Left colon (tissue), 2 donors: ENCODE data around the gene C12orf42. TPM values are rescaled to one million over a fixed set of nuclear protein-coding genes. Genes with fewer than 3 reads are reported as not detected.

Experiments
- ATAC-seq: fragments of 200-7000 bp; cut with Tn5 transposase; one replicate; pipeline ENCODE4 v1.9.1; 2020; ENCODE audit warnings: mild to moderate bottlenecking, moderate library complexity
- DNase-seq, 2 donors: peaks; one replicate each; pipeline ENCODE4 v3.0.0-alpha.2; 2020
- intact Hi-C, 2 donors: fragments of 100-400 bp; cut with DNase I in 1 of 2; cut with micrococcal nuclease in 1 of 2; formaldehyde crosslinking; loops; one replicate each; pipeline versions ENCODE4 v1.11.2 to v1.14.0; 2022; cut with DNase I, micrococcal nuclease
- total RNA-seq, 2 donors: library from RNA; stranded (reverse); fragmentation: NEBNext Ultra II Directional; extraction: Animal tissue kit (Norgen Biotek cat#: 25700); gene quantifications; one replicate each; pipeline ENCODE4 v1.2.1, GENCODE V29; 2021
- donor health status: DM: no; HTN: no; CAD: no.
- donor health status: DM: yes; HTN: yes; CAD: no.

The C12orf42 gene
- total RNA-seq, 2 donors from 2014 or later, result not detected

DNA sequence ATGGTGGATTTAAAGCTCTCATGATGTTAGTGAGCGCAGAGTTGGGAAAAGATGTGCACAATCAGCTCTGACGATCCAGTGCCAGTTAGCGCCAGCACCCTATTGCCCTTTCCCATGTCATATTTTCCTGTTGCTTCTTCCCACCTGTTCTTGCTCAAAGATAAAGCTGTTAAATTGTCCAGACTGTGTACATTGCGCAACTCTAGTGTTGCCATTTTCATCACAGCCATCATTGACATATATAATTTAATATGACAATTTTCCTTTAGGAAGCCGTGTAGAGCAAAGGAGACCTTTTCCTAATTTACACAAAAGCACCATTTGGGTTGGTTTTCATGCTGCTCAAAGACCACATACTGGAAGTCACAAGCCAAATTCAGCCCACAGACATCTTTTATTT, 5.7 kb upstream of the C12orf42 start:
- intact Hi-C loops, result no loop called here
- no peak for DNase-seq
- no peak for ATAC-seq

DNA sequence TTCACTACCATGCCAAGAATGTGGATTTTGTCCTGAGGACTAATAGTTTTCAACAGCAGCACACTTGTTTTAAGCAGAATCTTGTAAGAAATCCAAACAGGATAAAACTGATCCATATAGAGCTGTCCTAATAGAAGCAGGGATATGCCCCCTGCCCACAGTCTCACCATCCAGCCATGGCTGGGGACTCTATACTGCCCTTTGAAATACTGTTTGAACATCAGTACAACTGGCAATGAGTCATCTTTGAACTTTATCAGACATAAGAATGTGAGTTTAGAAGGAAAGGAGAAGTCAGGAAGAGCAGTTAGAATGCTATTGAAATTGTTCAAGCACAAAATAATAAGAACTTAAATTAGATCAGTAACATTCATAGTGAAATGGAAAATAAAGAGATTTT, 3.8 kb upstream of the C12orf42 start:
- intact Hi-C loops, result no loop called here
- no peak for ATAC-seq

DNA sequence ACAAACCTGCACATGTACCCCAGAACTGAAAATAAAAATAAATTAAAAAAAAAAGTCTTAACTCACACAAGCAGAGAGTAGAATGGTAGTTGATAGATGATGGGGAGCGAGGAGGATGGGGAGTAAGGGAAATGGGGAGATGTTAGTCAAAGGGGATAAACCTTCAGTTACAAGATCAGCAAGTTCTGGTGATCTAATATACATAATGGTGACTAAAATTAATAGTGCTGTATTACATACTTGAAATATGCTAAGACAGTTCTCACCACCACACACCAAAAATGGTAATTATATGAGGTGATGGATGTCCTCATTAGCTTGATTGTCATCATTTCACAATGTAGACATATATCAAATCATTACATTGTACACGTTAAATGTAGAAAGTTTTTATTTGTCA, 3.2 kb upstream of the C12orf42 start:
- intact Hi-C loops, result no loop called here
- ATAC-seq, result no peak
- no peak for DNase-seq

More for the DNA sequence above, 3.8 kb upstream of the C12orf42 start:
- DNase-seq, result no peak

DNA sequence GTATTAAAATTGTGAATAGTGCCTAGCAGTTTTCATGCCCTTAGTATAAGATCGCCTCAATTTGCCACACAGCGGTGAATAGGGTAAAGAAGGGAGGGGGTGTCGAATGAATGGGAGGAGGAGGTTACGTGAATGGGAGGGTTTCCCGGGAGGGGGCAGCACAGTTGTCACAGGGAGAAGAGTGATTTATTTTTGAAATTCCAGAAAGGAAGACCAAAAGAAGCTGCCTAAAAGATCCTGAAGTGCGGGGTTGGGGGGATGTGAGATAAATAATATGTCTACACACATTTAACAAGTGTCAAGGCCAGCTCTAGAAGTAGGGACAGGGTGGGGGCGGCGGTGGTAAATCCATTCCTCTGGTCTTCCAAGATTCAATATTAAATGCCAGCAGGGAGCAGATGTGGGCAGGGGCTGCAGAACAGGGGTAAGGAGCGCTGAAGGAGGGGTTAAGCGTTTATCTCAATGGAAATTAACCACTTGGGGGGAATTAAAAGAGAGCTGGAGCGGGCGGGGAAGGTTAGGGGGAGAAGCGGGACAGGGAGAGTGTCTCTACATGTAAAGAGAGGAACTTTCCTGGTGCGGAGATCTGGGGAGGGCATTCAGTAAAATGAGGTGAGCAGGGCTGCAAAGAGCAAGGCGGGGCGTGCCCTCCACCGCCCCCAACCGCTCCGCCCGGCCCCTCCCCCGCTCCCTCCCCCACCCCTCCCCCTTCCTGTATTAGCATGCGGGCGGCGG, 867 bp downstream of the C12orf42 start:
- DNase-seq, result no peak
- intact Hi-C loops, result no loop called here
- ATAC-seq, result no peak

DNA sequence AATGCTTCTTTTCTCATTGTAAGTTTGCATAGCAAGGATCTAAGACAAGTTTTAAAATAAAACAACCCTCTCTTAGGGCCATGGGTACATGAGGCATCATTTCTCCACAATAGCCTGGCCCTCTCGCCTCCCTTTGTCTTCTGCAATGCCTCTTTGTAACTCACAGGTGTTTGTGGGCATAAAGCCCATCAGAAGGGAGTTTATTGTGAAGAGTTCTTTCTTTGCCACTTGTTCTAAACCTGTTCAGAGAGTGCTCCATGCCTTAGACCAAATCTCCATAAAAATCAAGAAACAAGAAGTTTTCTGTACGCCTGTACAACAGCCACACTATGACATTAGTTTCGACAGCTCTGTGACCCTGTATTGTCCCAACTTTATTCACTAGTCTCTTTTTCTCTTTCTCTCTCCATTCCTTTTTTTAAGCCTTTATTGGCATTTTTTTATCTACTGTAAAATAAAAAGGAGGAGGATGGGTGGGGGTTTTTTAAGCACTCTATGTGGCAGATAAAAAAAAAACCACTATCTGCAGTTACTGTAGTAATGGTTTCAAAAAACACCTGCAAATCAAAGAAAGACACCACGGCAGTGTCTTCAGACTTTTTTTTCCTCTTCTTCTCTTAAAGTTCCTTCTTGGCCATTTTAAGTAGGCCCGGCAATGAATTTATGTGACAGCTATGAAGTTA, 1.6 kb downstream of the C12orf42 start:
- intact Hi-C loops, result no loop called here
- DNase-seq (no peak), ATAC-seq (no peak)

DNA sequence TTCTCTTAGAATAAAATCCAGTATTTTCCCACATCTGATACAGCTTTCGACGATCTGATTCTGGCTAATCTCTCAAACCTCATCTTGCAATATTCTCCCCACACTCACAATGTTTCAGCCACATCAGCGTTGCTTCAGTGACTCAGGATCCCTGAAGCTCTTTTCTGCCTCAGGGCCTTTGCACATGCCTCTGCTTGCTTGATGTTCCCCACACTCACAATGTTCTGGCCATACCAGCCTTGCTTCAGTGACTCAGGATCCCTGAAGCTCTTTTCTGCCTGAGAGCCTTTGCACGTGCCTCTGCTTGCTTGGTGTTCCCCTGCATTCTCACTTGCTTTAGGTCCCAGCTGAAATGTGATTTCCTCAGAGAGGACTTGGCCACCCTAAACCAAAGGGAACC, 2.6 kb downstream of the C12orf42 start:
- intact Hi-C loops, result no loop called here
- ATAC-seq (no peak), DNase-seq (no peak)

DNA sequence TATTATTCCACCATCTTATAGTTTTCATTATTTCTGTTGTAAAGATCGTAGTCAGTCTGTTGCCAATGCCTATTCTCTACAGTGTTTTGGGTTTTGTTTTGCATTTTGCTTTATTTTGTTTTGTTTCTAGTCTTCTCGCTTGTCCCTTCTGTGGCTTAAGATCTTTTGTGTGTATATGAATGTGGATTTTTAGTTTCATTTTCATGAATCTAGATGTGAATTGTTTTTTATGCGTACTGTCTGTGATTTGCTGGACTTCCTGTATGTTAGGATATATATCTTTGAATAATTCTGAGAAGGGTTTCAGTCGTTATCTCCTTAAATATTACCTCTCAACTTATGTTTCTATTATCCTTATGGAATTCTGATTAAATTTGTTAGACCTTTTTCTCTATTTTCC, 13.4 kb downstream of the C12orf42 start:
- intact Hi-C loops, result no loop called here

DNA sequence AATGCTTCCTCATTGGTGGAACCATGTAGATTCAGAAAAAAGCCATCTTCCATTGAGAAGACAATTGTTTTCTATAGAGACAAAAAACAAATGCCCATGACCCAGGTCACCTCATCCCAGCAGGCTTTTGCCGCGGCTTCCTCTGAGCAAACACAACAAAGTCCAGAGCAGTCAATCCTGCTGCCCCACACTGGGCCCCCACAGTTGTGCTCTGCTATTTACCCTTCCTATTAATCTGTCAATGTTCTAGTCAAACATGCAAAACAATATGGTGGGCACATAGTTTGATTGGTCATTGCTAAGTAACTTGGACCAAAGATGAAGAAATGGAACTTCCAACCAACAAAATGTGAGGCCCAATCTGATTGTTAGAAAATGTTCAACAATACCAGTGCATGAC, 20.7 kb downstream of the C12orf42 start:
- intact Hi-C loops, result no loop called here
- ATAC-seq, result no peak
- DNase-seq, result no peak

More for the DNA sequence above, 13.4 kb downstream of the C12orf42 start:
- DNase-seq, result no peak
- no peak for ATAC-seq

DNA sequence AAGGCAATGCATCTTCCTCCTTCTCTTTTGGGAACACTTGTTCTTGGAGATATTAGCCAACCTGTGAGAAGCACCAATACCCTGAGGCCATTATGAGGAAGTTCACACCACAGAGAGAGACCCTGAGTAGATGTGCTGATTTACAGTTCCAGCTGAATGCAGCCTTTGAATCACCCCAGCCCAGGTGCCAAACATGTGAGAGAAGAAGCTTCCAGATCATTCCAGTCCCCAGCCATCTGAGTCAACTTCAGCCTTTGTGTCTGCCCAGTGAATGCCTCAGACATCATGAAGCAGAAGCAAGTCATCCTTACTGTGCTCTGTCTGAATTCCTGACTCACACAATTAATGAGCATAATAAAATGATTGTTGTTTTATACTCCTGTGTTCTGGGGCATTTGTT, 25.1 kb downstream of the C12orf42 start:
- intact Hi-C loops, result no loop called here

DNA sequence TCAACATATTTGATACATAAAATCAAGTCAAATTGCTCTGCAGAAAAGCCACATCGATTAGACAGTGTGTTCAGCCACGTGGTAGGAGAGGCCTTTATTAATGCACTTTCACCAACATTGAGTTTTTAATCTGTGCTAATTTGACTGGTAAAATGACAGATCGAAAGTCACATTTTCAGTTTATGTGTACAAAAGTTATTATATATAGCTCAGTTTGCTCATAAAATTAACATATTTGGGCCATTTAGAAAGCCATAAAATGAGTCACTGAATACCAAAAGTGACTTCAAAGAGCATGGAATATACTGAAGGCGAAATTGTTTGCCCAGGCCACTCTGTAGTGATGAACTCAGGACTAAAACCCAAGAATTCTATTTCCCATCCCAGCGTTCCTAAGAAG, 26.0 kb downstream of the C12orf42 start:
- DNase-seq, result no peak
- ATAC-seq, result no peak
- intact Hi-C loops, result no loop called here

More for the DNA sequence above, 25.1 kb downstream of the C12orf42 start:
- DNase-seq, result no peak
- ATAC-seq, result no peak

DNA sequence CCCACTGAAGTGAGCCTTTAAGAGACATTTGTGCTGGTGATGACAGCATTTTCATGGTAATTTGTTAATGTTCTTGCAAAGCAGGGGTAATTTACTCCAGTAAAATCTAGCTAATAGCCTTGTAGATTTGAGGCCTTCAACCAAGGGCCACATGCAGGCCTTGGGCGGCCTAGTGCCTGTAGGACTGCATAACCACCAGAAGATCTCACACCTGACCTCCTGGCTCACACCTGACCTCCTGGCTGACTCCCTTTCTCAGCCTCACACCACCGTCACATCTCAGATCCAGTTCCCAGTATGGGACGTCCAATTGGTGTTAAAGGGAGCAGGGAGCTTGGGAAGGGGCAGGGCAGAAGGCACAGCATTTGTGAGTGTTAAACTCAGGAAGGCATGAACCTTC, 26.9 kb downstream of the C12orf42 start:
- no peak for DNase-seq
- no peak for ATAC-seq
- intact Hi-C loops, result no loop called here

DNA sequence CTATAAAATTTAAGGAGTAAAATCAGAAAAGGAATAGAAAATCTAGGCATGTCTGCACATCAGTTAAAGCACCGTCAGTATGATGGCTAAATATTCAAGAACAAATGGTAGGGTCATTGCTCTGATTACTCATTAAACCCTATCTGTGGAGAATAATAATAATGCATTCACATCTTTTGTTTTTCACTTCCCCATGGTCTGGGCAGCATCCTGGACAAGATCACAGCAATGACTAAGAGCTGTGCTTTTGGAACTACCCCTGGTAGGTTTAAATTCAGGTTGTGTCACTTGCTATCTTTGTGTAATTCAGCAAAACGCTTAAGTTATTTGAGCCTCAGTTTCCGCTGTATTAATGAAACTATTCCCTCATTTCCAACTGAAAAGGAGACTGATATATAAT, 33.1 kb downstream of the C12orf42 start:
- intact Hi-C loops, result no loop called here
- DNase-seq, result no peak
- no peak for ATAC-seq

DNA sequence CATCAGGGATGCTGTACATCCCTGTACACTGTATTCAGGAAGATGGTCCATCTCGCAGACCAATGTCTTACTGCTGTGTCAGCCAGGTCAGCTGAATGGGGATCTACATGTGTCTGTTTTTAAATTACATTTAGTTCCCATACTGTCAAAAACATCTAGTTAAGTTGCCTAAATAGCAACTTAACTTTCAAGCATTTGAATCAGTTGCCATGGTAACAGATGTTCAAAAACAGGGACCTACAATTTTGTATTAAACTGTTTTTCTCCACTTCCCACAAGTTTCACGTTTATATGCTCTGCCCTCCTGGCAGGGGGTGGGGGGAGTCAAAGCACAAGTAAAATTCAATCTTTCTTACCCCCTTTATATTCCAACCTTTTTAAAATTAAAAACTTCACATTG, 38.3 kb downstream of the C12orf42 start:
- ATAC-seq (no peak), DNase-seq (no peak)
- intact Hi-C loops, result no loop called here

DNA sequence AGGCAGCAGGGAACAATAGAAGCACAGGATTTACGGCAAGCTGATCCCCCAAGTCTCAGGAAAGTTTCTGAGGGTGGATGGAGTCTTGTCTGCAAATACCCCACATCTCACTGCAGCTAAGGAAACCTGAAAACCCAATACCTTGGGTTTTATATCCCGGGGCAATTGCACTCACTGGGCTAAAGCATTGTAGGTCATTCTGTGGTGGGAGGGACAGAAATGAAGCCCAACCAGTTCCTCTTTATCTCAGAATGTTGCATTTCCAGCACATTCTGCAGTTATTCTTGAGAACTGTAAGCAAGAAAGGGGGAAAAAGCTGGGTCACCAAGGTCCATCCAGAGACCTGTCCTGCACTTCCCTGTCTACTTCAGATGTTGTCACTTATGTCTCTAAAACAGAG, 39.8 kb downstream of the C12orf42 start:
- DNase-seq (no peak), ATAC-seq (no peak)
- intact Hi-C loops, result no loop called here

DNA sequence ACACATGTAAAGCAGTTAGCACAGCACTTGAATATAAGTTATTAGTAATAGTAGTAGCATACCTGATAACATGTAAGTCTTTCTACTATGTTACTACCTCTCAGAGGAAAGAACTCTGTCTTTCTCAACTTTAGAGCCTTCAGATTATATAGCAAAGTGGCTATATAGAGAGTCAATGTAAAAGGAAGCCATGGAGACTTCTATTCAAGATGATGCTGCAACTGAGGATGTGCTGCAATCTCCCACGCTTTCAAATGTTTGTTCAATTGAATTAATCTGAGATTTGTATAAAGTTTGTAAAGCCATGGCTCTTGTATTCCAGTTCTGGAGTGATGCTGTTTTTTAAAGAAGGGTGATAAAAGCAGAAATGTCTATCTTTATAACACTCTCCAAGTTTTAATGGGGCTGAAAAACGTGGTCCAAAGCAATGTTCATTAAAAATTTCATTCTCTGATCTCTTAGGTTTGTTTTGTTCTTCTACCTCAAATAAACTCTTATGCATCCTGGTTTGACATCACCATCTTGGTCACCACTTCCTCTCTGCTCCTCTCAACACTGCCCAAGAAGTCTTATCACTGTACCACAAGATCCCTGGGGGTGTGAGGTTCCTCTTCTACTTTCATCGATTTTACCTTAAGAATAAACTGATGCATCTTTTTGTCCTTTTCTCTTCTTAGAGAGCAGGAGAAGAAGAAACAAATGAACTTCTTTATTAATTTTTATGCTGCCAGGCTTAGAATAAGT, 40.6 kb downstream of the C12orf42 start:
- ATAC-seq, result no peak
- intact Hi-C loops, result no loop called here
- DNase-seq, result no peak

DNA sequence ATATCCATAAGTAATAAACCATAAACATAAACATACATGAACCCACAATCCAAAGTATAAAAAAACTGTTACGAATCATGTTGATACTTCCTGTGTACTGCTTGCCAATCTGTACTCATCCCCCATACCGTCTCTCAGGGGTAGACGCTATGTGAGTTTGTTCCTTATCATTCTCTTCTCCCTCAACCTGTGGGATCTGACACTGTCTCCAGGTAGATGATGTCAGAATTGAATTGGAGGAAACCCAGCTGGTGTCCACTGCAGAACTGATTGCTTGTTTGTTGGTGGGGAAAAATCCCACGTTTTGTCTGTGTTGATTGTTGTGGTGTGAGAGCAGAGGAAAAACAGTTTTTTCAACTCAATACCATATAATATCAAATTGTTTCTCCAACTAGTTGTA, 50.8 kb downstream of the C12orf42 start:
- no peak for DNase-seq
- no peak for ATAC-seq
- intact Hi-C loops, result no loop called here

DNA sequence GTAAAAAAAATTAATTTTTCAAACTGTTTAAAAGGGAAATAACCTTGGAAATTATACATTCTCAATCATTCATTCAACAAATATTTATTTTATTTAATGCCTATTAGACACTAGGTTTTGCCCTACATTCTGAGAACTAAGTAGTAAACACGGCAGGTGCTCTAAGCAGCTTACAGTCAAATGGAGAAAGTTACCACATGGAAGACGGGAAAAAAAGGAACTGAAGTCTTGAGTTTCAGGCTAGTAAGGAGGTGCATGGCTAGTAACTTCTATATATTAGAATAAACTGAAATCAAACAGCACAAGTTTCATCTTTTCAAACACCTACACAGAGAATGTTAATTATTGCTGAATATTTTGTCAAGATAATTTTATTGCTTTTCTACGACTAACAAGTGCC, 52.9 kb downstream of the C12orf42 start:
- DNase-seq (no peak), ATAC-seq (no peak)
- intact Hi-C loops, result no loop called here

DNA sequence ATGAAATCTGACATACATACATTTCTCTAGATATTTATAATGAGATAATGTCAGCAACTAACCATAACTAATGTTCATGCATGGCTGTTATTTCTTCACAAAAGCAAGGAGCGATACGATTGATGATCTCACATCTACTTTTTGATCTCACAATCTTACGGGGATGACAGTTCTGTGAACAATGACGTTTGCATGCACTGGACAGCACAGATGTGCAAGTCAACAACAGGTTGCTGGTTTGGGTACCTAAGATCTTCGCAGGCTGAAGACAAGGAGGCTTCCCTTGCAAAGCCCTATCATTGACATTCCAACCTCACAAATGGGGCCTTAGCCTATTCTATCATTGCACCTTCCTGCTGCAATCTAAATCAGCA, 53.6 kb downstream of the C12orf42 start:
- intact Hi-C loops, result no loop called here
- DNase-seq (no peak), ATAC-seq (no peak)

DNA sequence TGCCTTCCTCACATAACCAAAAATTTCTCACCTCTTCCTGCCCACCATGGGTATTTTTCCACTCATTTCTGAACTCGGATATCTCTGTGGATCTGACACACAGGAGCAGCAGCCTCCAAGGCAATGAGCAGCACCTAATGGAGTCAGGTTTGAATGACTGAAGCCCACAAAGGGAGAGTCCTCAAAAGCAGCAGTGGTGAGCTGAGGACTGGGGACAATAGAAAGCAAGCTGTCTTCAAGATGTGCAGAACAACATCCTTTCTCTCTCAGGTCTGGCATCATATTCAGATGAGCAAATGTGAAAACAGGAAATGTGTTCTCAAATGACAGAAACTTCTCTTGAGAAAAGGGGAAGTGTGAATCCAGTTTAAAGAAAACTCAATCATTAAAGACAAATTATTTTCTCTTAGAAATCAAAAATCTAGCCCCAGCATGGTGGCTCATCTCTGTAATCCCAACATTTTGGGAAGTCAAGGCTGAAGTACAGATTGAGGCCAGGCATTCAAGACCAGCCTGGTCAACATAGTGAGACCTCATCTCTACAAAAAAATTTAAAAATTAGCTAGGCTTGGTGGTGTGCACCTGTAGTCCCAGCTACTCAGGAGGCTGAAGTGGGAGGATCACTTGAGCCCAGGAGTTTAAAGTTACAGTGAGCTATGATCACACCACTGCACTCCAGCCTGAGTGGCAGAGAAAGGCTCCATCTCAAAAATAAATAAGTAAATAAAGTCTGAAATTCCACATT, 54.2 kb downstream of the C12orf42 start:
- no peak for DNase-seq
- ATAC-seq, result peak; percentile 25
- intact Hi-C loops, result no loop called here
